22Rv1 (cell line): Measurements from ENCODE around the gene CRYBB1.

Source experiments
- H3K27ac ChIP-seq: fragments of 450-650 bp; 2 replicates; pipeline ENCODE4 v1.5.1; 2017
- CTCF ChIP-seq: fragments of 450-650 bp; IDR thresholded peaks from 2 replicates; pipeline ENCODE4 v1.5.1; 2017; ENCODE audit warnings: mild to moderate bottlenecking
- ZFX ChIP-seq: fragments of 450-650 bp; IDR thresholded peaks from 2 replicates; pipeline ENCODE4 v1.6.1; 2017; ENCODE audit warnings: antibody characterized with exemption, borderline replicate concordance

Gene CRYBB1

DNA sequence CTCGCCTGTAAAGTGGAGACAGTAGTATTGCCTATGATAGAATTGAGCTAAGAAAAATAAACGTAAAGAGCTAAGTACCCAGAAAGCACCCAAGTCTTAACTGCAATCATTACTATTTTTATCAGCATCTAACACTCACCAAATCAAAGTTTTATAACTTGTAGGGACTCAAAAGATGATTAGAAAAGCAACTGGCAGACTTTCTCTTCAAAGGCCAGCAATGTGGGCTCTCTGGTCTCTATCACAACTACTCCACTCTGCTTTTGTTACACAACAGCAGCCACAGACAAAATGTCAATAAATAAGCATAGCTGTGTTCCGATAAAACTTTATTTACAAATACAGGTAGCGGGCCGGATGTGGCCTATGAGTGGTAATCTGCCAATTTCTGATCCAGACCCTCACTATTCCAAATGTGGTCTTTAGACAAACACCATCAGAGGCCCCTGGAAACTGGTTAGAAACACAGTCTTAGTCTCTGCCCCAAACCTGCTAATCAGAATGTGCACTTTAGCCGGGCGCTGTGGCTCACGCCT lies 36.1 kb downstream of the CRYBB1 start:
- H3K27ac ChIP-seq = no peak overlapping the region
- TF ChIP-seq CTCF = no peak
- no peak for TF ChIP-seq ZFX

DNA sequence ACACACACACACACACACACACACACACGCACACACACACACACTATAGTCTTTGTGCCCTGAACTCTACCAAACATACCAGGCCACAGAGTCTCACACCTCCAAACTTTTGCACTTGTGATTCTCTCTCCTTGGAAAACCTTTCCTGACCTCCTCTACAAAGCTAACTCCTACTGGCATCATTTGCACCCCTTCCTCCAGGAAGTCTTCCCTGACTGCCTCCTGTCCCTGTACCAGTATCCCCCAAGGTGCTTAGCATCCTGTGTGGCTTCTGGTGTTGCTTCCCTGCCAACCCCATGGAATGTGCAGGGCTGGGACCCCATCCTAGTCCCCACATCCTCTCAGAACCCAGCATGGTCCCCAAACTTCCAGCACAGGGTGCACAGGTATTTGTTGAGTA lies 36.8 kb downstream of the CRYBB1 start:
- TF ChIP-seq CTCF (no peak), ZFX (no peak)
- no peak overlapping the region for H3K27ac ChIP-seq

DNA sequence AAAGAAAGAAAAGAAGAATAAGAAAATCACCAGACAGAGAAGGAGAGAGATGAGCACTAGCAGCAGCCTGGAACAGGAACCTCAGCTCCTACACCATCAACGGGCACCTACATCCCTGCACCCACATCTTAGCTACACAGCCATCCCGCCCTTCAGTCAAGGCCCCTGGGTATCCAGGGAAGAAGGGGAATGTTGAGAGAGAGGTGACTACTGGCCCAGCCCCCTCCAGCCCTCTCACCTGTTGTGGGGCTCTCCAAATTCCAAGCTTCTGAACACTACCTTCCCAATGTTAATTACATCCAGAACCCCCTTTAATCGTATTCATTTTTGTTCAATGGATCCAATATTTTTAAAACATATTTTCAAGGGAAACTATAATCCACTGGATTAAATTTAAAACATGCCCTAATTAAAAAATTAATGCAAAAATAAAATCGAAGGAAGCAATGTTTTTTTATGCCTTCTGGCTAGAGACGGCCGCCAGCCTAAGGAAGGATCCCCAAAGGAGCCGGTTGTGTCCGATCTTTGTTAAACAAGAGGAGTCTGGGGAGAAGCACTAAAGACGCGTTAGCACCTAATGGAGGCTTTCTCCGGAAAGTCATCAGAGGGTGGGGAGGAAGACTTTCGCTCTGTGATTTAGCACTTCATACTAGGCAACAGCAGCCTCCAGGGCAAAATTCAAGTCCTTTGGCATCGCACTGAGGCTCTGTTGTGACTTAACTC lies 37.4 kb downstream of the CRYBB1 start:
- TF ChIP-seq ZFX (no peak), CTCF (no peak)
- no peak overlapping the region for H3K27ac ChIP-seq

DNA sequence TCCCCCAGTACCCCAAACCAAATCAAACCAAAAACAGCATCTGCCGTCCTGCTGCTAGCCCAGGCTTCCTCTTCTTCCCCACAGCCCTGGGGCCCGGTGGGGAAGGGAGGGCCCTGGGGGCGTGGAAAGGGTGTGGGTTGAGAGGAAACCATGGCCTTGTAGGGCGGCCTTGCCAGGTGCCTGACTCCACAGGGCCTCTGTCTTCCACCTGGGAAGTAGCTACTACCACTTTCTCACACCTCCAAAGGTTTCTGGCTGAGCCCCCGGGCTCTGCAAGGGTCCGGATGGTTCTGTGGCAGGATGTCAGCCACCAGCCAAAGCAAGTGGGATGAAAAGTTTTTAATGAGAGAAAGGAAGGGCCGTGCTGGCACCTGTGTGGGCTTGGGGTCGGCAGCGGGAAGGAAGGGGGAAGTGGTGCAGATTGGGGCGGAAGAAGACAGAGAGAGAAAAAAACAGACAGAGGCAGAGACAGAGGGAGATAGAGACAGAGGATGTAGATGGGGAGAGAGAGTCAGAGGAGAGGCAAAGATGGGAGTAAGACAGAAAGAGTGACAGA lies 38.4 kb downstream of the CRYBB1 start:
- H3K27ac ChIP-seq = no peak overlapping the region
- TF ChIP-seq ZFX (no peak), CTCF (no peak)

GRCh38 chr22:26577081-26577480 lies 40.7 kb downstream of the CRYBB1 start:
- TF ChIP-seq ZFX (no peak), CTCF (no peak)

DNA sequence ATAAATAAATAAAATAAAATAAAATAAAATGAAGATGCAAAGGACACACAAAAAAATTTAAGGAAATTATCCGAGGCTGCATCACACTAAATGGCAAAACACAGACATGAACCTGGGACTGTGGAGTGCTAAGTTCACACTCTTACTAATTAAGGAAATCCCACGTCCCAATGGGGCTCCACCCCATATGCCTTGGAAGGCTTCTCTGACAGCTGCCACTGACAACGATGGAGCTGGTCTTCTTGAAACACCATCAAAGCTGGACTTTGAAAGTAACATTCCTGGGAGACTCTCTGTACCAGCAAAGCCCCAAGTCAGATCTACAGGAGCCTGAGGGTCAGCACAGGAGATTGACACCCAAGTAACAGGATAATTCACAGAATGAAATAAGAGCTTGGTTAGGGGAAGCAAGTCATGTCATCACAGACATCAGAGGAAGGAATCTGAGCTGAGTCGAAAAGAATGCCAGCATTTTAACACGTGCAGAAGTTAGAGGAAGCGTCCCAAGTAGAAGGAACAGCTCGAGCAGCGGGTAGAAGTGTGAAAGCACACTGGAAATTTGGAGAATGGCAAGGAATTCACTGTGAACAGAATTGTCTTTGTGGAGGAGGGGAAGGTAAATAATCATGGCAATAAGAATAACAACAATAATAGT lies 41.7 kb downstream of the CRYBB1 start:
- no peak for TF ChIP-seq CTCF
- TF ChIP-seq ZFX = no peak
- no peak overlapping the region for H3K27ac ChIP-seq

More at GRCh38 chr22:26577081-26577480, 40.7 kb downstream of the CRYBB1 start:
- no peak overlapping the region for H3K27ac ChIP-seq
